Prostate gland (tissue), 2 donors: ENCODE results near the gene ASF1A.

Experiments
- CTCF ChIP-seq, 4 experiments: fragments of 200-600 bp in 2 of 4; fragments of 450-650 bp in 2 of 4; sonication (generic) in 2 of 4; IDR thresholded peaks; 1 replicate in 3 of 4; 2 replicates in 1 of 4; pipeline ENCODE4 v1.5.1; 2016 to 2019; ENCODE audit warnings: antibody characterized with exemption in 4 of 4, mild to moderate bottlenecking in 2 of 4, moderate library complexity in 2 of 4
- POLR2AphosphoS5 ChIP-seq: sonication (generic); formaldehyde crosslinking; IDR thresholded peaks from one replicate; pipeline ENCODE4 v1.6.1; 2017; ENCODE audit warnings: antibody characterized with exemption

DNA sequence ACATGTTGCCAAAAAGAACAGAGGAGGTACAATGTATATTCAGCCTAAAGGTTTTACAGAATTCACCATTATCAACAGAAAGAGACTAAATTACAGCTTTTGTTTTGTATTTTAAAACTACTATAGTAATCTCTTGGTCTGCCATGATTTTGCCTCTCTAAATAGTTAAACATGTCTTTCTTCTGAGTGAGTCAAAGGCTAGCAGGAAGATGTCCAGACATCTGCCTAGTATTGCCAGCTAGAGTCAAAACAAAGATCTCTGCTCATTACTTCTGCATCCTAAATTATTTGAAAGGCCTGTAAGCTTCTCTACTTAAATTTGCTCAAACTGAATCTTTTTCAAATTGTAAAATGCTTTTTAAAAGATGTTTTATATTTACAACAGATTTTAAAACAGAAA is 8.8 kb downstream of the ASF1A start:
- TF ChIP-seq CTCF (IDR thresholded peaks at IDR 0.05): no peak
- no peak for TF ChIP-seq POLR2AphosphoS5
